Neural cell (in vitro differentiated cells): Measurements from ENCODE around the gene IRF7. TPM values are rescaled to one million over a fixed set of nuclear protein-coding genes. Genes with fewer than 3 reads are reported as not detected.

ENCODE experiments used
- H2AFZ ChIP-seq: fragments of 200-600, 300-800 bp; sonication (generic), shearing (Covaris generic); 2 replicates; pipeline ENCODE4 v1.6.0; 2014; ENCODE audit warnings: low read depth, mild to moderate bottlenecking, antibody characterized with exemption, low read length, moderate library complexity
- H3F3A ChIP-seq: fragments of 200-600 bp; shearing (Covaris generic); 2 replicates; pipeline ENCODE4 v1.6.1; 2016; ENCODE audit warnings: mild to moderate bottlenecking, moderate library complexity, mixed read lengths, antibody characterized with exemption, low read length; ENCODE audit not compliant: insufficient read depth, poor library complexity, severe bottlenecking
- H3K27ac ChIP-seq: fragments of 200-600, 300-800 bp; sonication (generic), shearing (Covaris generic); 2 replicates; pipeline ENCODE4 v1.5.1; 2014; ENCODE audit warnings: mild to moderate bottlenecking, low read length, moderate library complexity
- H3K27me3 ChIP-seq: fragments of 300-800, 200-600 bp; sonication (generic), shearing (Covaris generic); 2 replicates; pipeline ENCODE4 v1.6.0; 2014; ENCODE audit warnings: mild to moderate bottlenecking, low read depth, low read length, moderate library complexity; ENCODE audit not compliant: insufficient read depth
- H3K36me3 ChIP-seq: fragments of 300-800, 200-600 bp; sonication (generic), shearing (Covaris generic); 2 replicates; pipeline ENCODE4 v1.5.1; 2014; ENCODE audit warnings: mild to moderate bottlenecking, antibody characterized with exemption, low read length, moderate library complexity; ENCODE audit not compliant: insufficient read depth
- H3K4me2 ChIP-seq: fragments of 300-800, 200-600 bp; sonication (generic), shearing (Covaris generic); 2 replicates; pipeline ENCODE4 v1.6.0; 2014; ENCODE audit warnings: mild to moderate bottlenecking, low read length
- H3K4me3 ChIP-seq: fragments of 300-800, 200-600 bp; sonication (generic), shearing (Covaris generic); 2 replicates; pipeline ENCODE4 v1.5.1; 2014; ENCODE audit warnings: mild to moderate bottlenecking, low read length, moderate library complexity
- H3K79me2 ChIP-seq: fragments of 200-600 bp; shearing (Covaris generic); replicated peaks from 2 replicates; pipeline ENCODE4 v1.6.0; 2014; ENCODE audit warnings: mild to moderate bottlenecking, low read length, moderate library complexity; ENCODE audit not compliant: insufficient read depth
- H3K9ac ChIP-seq: fragments of 300-800, 200-600 bp; sonication (generic), shearing (Covaris generic); 2 replicates; pipeline ENCODE4 v1.6.1; 2016; ENCODE audit warnings: mild to moderate bottlenecking, low read length, mixed read lengths
- H3K9me2 ChIP-seq: fragments of 200-600 bp; shearing (Covaris generic); 2 replicates; pipeline ENCODE4 v1.6.1; 2016; ENCODE audit warnings: mild to moderate bottlenecking, low read length, mixed read lengths; ENCODE audit not compliant: insufficient read depth
- H3K9me3 ChIP-seq: fragments of 200-600, 300-800 bp; sonication (generic), shearing (Covaris generic); 2 replicates; pipeline ENCODE4 v1.6.1; 2016; ENCODE audit warnings: mild to moderate bottlenecking, mixed run types, low read length, moderate library complexity, mixed read lengths
- H4K20me1 ChIP-seq: fragments of 200-600 bp; shearing (Covaris generic); 2 replicates; pipeline ENCODE4 v1.6.1; 2016; ENCODE audit warnings: mild to moderate bottlenecking, mixed run types; ENCODE audit not compliant: insufficient read depth
- CTCF ChIP-seq: fragments of 450-650 bp; IDR thresholded peaks from 2 replicates; pipeline ENCODE4 v1.5.1; 2014; ENCODE audit warnings: antibody characterized with exemption, mild to moderate bottlenecking, moderate library complexity; ENCODE audit not compliant: poor library complexity, severe bottlenecking
- EP300 ChIP-seq: fragments of 450-650 bp; conservative IDR thresholded peaks from 2 replicates; pipeline ENCODE4 v1.6.1; 2014; ENCODE audit warnings: antibody characterized with exemption, mild to moderate bottlenecking, moderate library complexity; ENCODE audit not compliant: poor library complexity, severe bottlenecking
- EZH2 ChIP-seq: fragments of 200-600, 300-800 bp; shearing (Covaris generic), sonication (generic); IDR thresholded peaks from 2 replicates; pipeline ENCODE4 v1.6.1; 2014; ENCODE audit warnings: antibody characterized with exemption, low read length, borderline replicate concordance, mild to moderate bottlenecking; ENCODE audit not compliant: insufficient read depth, poor library complexity, severe bottlenecking
- MXI1 ChIP-seq: fragments of 450-650 bp; conservative IDR thresholded peaks from 2 replicates; pipeline ENCODE4 v1.6.1; 2014; ENCODE audit warnings: antibody characterized with exemption, mild to moderate bottlenecking; ENCODE audit not compliant: poor library complexity, severe bottlenecking
- POLR2AphosphoS5 ChIP-seq: IDR thresholded peaks from 2 replicates; pipeline ENCODE4 v1.6.1; 2012
- RAD21 ChIP-seq: fragments of 450-650 bp; conservative IDR thresholded peaks from 2 replicates; pipeline ENCODE4 v1.6.1; 2014; ENCODE audit warnings: antibody characterized with exemption, mild to moderate bottlenecking, moderate library complexity
- REST ChIP-seq: IDR thresholded peaks from 2 replicates; pipeline ENCODE4 v1.6.1; 2012; ENCODE audit warnings: borderline replicate concordance
- SMC3 ChIP-seq: fragments of 450-650 bp; conservative IDR thresholded peaks from 2 replicates; pipeline ENCODE4 v1.6.1; 2014; ENCODE audit warnings: antibody characterized with exemption, mild to moderate bottlenecking, moderate library complexity; ENCODE audit not compliant: poor library complexity
- TAF1 ChIP-seq: IDR thresholded peaks from 2 replicates; pipeline ENCODE4 v1.6.1; 2012; ENCODE audit warnings: low read depth
- polyA plus RNA-seq: library from polyadenylated mRNA; depleted of rRNA; stranded (reverse); fragments of >200 nt; gene quantifications from 2 replicates; pipeline ENCODE4 v1.2.3, GENCODE V29; 2014

Gene IRF7
- polyA plus RNA-seq, 1 donor from 2014 or later = 1.1 TPM

- Histone ChIP-seq H3K9me2 (no peaks in the 10 kb centered on the region), H3K79me2 (no peaks in the 10 kb centered on the region), H3K4me2 (no peak overlapping the region), H3K27ac (no peak overlapping the region), H3K4me3 (no peak overlapping the region), H3K9ac (no peak overlapping the region), H3K36me3 (peaks cover 4% of the 10 kb centered on the region), H3K27me3 (no peaks in the 10 kb centered on the region), H4K20me1 (no peaks in the 10 kb centered on the region), H3K9me3 (no peaks in the 10 kb centered on the region), H3F3A (no peaks in the 10 kb centered on the region), H2AFZ (no peak overlapping the region)
- no peak for TF ChIP-seq SMC3
- TF ChIP-seq POLR2AphosphoS5 = no peak
- TF ChIP-seq TAF1 = no peak
- no peak for TF ChIP-seq RAD21
- no peak for TF ChIP-seq REST
- no peak for TF ChIP-seq CTCF
- TF ChIP-seq EP300 = no peak
- TF ChIP-seq MXI1 = no peak
- no peak for TF ChIP-seq EZH2
Measured at GRCh38 chr11:595400-595799, 20.4 kb downstream of the IRF7 start.

- Histone ChIP-seq H3K9ac (no peak overlapping the region), H3K4me2 (no peak overlapping the region), H3K36me3 (peaks cover 4% of the 10 kb centered on the region), H3K27ac (no peak overlapping the region), H3K79me2 (no peaks in the 10 kb centered on the region), H3K9me2 (no peaks in the 10 kb centered on the region), H3K4me3 (no peak overlapping the region), H3K27me3 (no peaks in the 10 kb centered on the region), H2AFZ (no peak overlapping the region), H3K9me3 (no peaks in the 10 kb centered on the region), H3F3A (no peaks in the 10 kb centered on the region), H4K20me1 (no peaks in the 10 kb centered on the region)
- no peak for TF ChIP-seq EZH2
- no peak for TF ChIP-seq SMC3
- no peak for TF ChIP-seq EP300
- no peak for TF ChIP-seq TAF1
- TF ChIP-seq POLR2AphosphoS5 = no peak
- TF ChIP-seq CTCF = no peak
- TF ChIP-seq RAD21 = no peak
- no peak for TF ChIP-seq MXI1
- no peak for TF ChIP-seq REST
Measured at GRCh38 chr11:593347-593746, 22.4 kb downstream of the IRF7 start.
